GM12892 (cell line): ENCODE data around the gene ST7.

ENCODE experiments used
- POLR2A ChIP-seq: IDR thresholded peaks from 2 replicates; pipeline ENCODE4 v1.6.1; 2011; ENCODE audit warnings: low read depth, low read length, control low read depth
- POLR2AphosphoS5 ChIP-seq: IDR thresholded peaks from 2 replicates; pipeline ENCODE4 v1.6.1; 2011; ENCODE audit warnings: low read depth, low read length, control low read depth

GRCh38 chr7:116981939-116982338 is 28.6 kb downstream of the ST7 start:
- no peak for TF ChIP-seq POLR2A
- no peak for TF ChIP-seq POLR2AphosphoS5
